Endometrial microvascular endothelial cells (primary cell): ENCODE results near the gene ZBTB14. TPM values are rescaled to one million over a fixed set of nuclear protein-coding genes. Genes with fewer than 3 reads are reported as not detected.

ENCODE experiments used
- in situ Hi-C: cut with HindIII; loops from 2 replicates; pipeline ENCODE4 v1.10.0; 2017; ENCODE audit warnings: low sequenced_read_pairs, low pct_unique_long_range_greater_than_20kb; ENCODE audit errors: inconsistent ontology term
- total RNA-seq: library from RNA; depleted of rRNA; stranded (reverse); fragments of >200 nt; gene quantifications from one replicate; pipeline ENCODE4 v1.2.3, GENCODE V29; 2015; ENCODE audit errors: inconsistent ontology term

ZBTB14 gene
- total RNA-seq, 1 donor from 2014 or later, result 11.4 TPM

DNA sequence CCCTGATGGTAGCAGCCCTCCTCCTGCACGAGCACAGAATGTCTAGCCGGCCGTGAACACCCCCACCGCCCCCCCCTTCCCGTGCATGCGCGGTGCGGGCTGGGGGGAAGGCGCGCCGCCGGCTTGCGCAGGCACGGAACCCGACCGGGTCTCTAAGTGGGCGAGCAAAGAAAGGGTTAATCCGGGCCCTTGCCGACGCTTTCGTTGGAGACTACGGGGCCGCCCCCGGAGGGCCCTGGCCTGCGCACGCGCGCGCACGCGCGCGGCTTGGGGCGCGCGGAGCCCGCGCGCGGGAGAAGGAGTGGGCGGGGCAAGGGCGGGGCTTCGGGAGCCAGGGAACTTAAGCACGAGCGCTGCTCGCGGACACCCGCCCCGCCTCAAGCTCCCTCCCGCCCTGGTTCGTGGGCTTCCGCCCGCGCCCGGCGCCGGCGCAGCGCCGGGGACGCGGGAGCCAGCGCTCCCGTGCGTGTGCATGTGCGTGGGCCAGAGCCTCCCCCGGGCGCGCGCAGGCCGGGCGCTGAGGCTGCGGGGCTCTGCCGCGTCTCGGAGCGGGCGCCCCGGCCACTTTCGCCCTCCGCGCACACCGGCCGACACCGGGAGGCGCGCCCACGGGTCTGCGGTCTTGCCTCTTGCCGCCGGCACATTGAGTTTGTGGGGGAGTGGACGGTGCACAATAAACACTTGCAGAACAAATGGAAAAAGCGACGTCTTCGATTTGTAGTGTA, 617 bp upstream of the ZBTB14 start:
- in situ Hi-C loops, result no loop called here

DNA sequence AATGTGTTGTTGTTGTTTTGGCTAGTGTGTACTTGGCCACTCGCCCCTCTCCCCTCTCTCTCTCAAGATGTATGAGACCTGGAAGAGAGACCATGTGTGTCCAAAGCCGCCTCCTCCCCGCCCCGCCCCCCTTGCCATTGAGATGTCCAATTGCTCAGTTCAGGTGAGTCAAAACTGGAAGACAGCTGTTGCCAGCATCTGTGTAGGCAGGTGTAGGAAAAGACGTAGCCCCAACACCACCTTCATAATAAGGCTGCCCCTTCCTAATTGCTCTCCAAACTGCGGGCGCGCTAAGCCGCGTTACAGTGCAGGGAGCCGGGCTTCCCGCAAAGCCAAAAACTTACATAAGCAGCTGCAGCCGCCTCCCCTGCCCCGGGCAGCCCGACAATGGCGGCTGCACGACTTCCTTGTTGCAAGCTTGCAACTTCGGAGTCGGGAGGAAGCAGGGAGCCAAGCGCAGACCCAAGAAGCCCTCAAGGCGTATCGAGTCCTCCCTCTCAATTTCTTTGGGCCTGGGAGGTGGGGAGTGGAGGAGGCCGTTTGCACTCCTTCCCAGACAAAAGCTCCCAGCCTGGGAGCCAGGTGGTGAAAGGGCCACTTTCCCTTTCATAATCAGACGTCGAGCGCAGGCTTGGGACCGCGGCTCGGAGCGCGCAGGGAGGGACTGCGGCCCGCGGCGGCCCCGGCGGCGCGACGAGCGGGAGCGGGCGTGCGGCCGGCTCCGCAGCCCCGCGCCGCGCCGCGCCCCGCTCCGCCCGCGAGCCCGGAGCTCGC, 882 bp downstream of the ZBTB14 start:
- in situ Hi-C loops, result no loop called here

DNA sequence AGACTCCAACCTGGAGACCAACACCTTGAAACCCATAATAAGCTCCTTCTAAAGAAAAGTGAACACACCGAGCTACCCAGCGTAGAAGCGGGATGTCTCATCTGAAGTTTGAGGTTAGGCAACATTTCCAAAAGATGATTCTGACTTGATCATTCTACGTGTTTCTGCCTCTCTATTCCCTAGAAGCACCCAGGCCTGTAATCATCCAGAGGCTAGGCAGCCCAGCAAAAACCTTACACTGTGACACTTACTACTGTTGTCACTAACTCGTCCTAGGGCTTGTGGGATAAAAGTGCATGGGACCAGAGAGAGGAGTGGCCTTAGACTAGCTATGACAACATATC, 1.4 kb downstream of the ZBTB14 start:
- in situ Hi-C loops, result no loop called here

DNA sequence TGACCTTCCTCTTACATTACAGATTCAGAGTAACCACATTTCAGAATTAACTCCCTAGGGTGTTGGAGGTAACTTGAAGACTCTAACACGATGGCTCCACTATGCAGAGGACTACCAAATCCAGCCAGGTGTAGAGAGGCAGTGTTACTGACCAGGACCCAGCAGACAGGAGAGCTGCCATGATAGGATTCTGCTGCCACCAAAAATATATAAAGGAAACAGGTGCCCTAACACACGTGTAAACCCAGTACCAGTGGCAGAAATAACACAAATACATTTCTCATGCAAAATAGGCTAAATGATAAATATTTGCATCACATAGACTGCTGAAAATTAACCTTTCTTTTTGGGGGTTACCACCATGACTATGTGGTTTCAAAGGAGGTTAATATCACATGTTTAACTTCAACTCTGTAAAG, 7.0 kb downstream of the ZBTB14 start:
- in situ Hi-C loops, result no loop called here

DNA sequence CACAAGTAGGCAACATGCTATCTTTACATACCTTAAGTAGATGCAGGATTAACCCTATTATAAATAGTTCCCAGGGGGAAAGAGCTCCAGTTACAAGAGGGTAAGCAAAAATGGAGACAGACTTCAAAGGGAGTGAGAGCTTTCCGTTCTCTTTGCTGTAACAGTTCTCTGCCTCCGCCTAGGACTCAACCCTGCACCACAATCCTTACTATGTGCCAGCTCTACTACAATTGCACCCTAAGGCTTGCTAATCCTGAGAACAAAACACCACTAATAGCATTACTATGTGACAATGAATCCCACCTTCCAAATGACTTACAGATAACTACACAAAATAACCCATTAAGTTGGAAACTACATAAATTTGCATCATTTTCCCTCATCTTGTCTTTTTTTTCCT, 7.7 kb downstream of the ZBTB14 start:
- in situ Hi-C loops, result no loop called here

DNA sequence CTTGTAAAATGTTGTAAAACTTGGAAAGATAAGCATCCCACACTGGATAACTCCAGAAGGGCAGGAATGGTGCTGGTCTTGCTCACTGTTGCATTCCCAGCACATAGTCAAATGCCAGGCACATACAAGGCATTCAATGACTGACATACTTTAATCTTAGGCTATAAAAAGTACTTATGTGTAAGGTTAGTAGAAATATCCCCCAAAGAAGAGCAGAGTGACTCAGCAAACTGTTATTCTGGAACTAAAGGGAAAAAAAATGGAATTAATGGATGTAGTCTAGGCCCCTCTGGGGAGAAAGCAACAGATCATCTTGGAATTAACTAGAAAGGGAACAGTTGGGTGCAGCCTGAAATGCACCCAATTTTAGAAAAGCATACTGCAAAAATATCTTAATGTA, 9.0 kb downstream of the ZBTB14 start:
- in situ Hi-C loops, result no loop called here

DNA sequence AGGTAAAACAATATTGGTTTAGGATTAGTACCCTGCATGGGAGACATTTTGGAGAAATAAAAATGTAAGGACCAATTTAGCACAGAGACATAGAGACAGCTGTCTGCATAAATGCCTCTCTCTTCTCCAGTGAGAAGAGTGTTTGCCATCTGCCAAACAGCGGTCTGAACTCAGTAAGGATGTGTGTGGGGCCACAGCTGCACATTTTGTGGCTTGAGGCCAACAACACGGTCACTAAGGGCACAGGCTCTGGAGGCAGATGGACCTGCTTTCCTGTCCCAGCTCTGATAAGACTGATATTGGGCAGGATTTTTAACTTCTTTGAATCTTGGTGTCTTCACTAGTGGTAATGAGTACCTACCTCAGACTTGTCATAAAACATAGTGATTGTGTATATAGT, 10.2 kb downstream of the ZBTB14 start:
- in situ Hi-C loops, result no loop called here

DNA sequence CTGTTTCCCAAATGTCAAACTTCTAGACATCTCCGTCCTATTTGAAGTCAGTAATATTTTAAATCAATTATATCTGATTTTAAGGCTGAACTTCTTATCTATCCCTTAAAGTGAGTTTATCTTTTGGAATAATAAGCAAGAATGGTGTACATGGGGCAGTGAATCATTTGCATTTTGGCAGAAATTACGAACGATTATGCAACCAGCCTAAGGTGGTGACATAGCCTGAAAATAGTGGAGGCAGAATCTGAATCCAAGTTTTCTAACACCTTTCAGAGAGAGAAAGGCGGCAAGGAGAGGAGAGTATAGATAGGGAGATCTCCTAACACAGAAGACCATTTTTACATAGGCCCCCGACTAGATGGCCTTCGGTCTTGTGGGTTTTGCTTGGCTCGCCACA, 10.7 kb downstream of the ZBTB14 start:
- in situ Hi-C loops, result no loop called here

DNA sequence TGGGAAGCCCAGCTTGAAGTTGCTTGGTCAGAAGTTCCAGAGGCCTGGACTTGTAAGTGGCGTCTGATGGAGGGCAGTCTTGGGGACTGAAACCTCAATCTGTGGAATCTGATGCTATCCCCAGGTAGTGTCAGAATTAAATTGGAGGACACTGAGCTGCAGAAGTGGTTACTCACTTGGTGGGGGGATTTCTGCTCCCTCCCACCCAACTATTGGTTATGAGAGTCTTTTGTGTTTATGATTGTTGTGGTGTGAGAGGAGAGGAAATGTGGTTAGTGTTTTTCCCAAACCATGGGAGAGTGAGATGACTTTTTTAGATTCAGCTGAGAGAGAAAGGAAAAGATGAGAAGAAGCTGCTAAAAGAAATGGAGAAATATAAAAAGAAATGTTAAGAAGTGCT, 12.8 kb downstream of the ZBTB14 start:
- in situ Hi-C loops, result no loop called here

DNA sequence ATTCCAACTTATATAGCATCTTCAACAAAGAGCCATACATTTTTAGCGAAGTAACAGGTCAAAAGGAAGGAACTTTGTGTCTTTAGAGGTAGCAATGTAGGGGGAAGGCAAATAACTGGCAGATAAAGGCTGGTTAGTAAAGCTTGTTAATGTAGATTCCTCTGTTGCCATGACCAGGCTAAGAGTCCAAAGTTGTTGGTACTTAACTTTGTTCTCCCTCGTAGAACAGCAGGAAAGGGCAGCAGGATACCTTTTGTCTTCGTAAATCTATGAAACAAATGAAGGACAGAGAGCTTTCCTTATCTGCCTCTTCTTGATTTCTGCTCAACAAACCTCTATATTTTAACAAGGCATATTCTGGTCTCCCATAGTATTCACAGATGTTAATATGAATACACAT, 18.6 kb downstream of the ZBTB14 start:
- in situ Hi-C loops, result no loop called here

DNA sequence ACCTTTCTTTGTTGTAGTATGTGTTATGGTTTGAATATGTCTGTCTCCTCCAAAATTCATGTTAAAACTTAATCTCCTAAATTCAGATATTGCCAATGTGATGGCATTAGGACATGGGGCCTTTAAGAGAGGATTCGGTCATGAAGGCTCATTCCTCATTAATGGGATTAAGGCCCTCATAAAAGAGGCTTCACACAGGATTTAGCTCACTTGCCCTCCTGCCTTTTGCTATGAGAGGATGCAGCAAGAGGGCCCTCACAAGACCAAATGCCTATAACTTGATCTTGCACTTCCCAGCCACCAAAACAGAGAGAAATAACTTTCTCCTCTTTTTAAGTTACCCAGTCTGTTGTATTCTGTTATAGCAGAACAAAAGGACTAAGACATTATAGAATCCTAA, 19.7 kb downstream of the ZBTB14 start:
- in situ Hi-C loops, result no loop called here

DNA sequence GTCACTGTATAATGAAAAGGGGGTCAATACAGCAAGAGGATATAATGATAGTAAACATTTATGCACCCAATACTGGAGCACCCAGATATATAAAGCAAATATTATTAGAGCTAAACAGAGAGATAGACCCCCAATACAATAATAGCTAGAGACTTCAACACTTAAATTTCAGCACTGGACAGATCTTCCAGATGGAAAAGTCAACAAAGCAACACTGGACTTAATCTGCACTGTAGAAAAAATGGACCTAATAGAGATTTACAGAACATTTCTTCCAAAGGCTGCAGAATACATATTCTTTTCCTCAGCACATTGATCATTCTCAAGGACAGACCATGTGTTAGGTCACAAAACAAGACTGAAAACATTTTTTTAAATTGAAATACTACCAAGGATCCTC, 26.7 kb downstream of the ZBTB14 start:
- in situ Hi-C loops, result no loop called here

DNA sequence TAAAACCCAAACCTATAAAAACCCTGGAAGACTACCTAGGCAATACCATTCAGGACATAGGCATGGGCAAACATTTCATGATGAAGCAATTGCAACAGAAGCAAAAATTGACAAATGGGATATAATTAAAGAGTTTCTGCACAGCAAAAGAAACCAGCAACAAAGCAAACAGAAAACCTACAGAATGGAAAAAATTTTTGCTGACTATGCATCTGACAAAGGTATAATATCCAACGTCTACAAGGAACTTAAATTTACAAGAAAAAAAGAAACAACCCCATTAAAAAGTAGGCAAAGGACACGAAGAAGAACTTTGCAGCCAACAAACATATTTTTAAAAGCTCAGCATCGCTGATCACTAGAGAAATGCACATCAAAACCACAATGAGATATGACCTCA, 28.8 kb downstream of the ZBTB14 start:
- in situ Hi-C loops, result no loop called here

DNA sequence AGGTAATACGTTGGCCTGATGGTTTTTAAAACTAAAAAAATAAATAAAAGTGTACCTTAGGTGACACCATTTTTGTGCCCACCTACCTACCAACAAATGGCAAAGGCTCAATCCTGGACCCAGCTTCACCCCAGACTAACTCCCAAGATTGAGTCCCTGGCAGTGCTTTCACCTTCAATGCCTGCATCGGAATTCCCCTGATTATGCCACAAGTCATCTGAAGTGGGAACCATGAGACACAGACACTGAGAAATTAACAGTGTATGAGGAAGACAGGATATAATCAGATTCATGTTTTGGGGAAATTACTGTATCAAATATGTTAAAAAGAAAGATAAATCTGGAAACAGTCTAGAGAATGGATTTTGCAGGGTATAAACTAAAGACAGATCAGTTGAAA, 41.6 kb downstream of the ZBTB14 start:
- in situ Hi-C loops, result no loop called here

DNA sequence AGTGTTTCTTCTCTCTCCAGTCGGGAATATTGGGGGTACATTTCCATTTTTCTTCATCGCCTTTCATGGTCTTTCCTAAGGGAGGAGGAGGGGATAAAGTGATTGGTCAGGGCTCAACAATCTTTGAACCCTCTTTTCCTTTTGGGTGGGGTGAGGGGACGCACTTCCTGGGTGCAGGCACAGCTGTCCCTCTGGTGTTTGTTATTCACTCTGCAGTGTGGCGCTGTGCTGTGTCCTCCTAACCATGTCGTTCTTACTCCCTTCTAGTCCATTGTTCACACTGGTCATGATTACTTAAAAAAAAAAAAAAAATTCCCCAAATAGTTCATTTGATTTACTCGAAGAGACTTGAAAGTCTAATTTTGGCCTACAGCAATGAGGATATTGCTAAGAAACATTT, 44.4 kb downstream of the ZBTB14 start:
- in situ Hi-C loops, result no loop called here

DNA sequence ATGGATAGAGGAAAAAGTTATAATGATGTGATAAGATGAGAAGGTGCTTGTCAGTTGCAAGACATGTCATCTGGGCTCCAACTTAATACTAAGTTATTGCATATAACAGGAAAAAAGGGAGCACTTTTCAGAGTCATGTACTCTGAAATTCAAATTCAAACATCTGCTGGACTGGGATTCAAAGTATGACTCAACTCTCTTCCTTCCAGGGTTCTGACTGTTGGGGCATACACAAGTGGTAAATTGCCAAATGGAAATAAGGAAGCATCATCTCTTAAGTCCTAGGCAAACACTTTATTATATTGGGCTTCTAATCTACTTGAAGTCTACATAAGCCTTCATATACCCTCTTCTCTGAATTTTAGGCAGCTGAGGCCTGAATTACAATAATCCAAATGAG, 44.9 kb downstream of the ZBTB14 start:
- in situ Hi-C loops, result no loop called here

DNA sequence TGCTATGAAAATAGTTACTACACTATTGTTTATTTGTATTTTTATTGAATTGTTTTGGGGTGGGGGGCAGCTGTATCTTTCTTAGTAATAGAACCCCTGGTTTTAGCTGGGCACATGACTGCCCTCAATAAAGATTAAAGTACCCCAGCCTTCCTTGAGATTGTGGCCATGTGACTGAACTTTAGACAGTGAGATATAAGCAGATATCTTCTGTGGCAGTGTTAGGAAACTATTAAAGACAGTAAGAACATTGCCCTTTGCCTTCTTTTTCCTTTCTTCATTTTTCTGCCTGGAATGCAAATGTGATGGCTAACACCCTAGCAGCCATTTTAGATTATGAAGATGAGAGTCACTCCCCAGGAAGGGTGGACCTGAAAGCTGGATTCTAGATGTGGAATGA, 50.6 kb downstream of the ZBTB14 start:
- in situ Hi-C loops, result no loop called here

DNA sequence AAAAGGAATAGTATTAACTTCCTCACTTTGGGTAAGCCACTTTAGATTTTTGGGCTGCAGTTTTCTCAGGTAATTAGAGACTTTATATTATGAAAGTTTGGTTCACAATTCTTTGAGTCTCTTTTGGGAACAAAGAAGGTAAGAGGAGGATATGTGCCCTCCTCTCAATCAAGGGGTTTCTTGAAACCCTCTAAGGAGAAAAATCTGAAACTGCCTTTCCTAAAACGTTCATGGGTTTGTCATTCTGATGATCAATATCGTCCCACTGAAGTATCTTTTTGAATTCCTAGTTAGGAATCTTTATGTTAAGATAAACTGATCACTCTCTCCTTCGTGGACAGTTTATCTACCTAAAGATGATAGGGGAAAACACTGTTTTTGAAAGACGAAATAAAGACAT, 56.1 kb downstream of the ZBTB14 start:
- in situ Hi-C loops, result no loop called here
